Trophoblast cell (in vitro differentiated cells and primary cell): ENCODE measurements around the gene LRRC39.

ENCODE experiments used
- DNase-seq, 2 donors: peaks; one replicate each; pipeline ENCODE4 v3.0.0-alpha.2; 2016
- H2AFZ ChIP-seq: 2 replicates; pipeline ENCODE4 v1.6.1; 2013; ENCODE audit warnings: low read length, moderate library complexity, mild to moderate bottlenecking; ENCODE audit not compliant: insufficient read depth, poor library complexity
- H2AK5ac ChIP-seq: 2 replicates; pipeline ENCODE4 v1.6.1; 2013; ENCODE audit warnings: mild to moderate bottlenecking, low read length
- H2BK120ac ChIP-seq: 2 replicates; pipeline ENCODE4 v1.6.1; 2013; ENCODE audit warnings: low read length, mild to moderate bottlenecking, moderate library complexity; ENCODE audit not compliant: insufficient read depth, poor library complexity
- H2BK12ac ChIP-seq: 2 replicates; pipeline ENCODE4 v1.6.1; 2013; ENCODE audit warnings: mild to moderate bottlenecking, low read length, moderate library complexity
- H2BK5ac ChIP-seq: 2 replicates; pipeline ENCODE4 v1.6.1; 2013; ENCODE audit warnings: low read length, low read depth, moderate library complexity, mild to moderate bottlenecking; ENCODE audit not compliant: poor library complexity
- H3K14ac ChIP-seq: 2 replicates; pipeline ENCODE4 v1.6.1; 2013; ENCODE audit warnings: mild to moderate bottlenecking, low read length
- H3K18ac ChIP-seq: 2 replicates; pipeline ENCODE4 v1.6.1; 2013; ENCODE audit warnings: mild to moderate bottlenecking, low read length
- H3K23ac ChIP-seq: 2 replicates; pipeline ENCODE4 v1.6.1; 2013; ENCODE audit warnings: low read length
- H3K27ac ChIP-seq: 2 replicates; pipeline ENCODE4 v1.5.1; 2013; ENCODE audit warnings: low read depth, mild to moderate bottlenecking, inconsistent platforms, low read length, moderate library complexity
- H3K27me3 ChIP-seq: 2 replicates; pipeline ENCODE4 v1.6.1; 2013; ENCODE audit warnings: inconsistent platforms, mild to moderate bottlenecking, low read length, moderate library complexity; ENCODE audit not compliant: insufficient read depth
- H3K36me3 ChIP-seq, 2 experiments: 1 replicate in 1 of 2; 2 replicates in 1 of 2; pipeline ENCODE4 v1.6.1; 2013; ENCODE audit warnings: low read length in 2 of 2, mild to moderate bottlenecking in 2 of 2, moderate library complexity in 1 of 2; ENCODE audit not compliant: insufficient read depth in 2 of 2, control insufficient read depth in 1 of 2
- H3K4ac ChIP-seq: 2 replicates; pipeline ENCODE4 v1.6.1; 2013; ENCODE audit warnings: low read depth, mild to moderate bottlenecking, low read length, moderate library complexity
- H3K4me1 ChIP-seq, 2 experiments: 1 replicate in 1 of 2; 2 replicates in 1 of 2; pipeline ENCODE4 v1.6.1; 2013; ENCODE audit warnings: low read length in 2 of 2, mild to moderate bottlenecking in 2 of 2, moderate library complexity in 1 of 2; ENCODE audit not compliant: insufficient read depth in 2 of 2, control insufficient read depth in 1 of 2
- H3K4me2 ChIP-seq: 2 replicates; pipeline ENCODE4 v1.6.1; 2013; ENCODE audit warnings: inconsistent platforms, mild to moderate bottlenecking, low read length, moderate library complexity
- H3K4me3 ChIP-seq: 2 replicates; pipeline ENCODE4 v1.5.1; 2013; ENCODE audit warnings: mild to moderate bottlenecking, low read depth, low read length, inconsistent platforms
- H3K79me1 ChIP-seq: one replicate; pipeline ENCODE4 v1.6.1; 2013; ENCODE audit warnings: low read length
- H3K79me2 ChIP-seq: 2 replicates; pipeline ENCODE4 v1.6.1; 2013; ENCODE audit warnings: low read length, mild to moderate bottlenecking; ENCODE audit not compliant: control insufficient read depth, insufficient read depth, poor library complexity
- H3K9ac ChIP-seq: 2 replicates; pipeline ENCODE4 v1.6.1; 2013; ENCODE audit warnings: mild to moderate bottlenecking, low read length
- H3K9me3 ChIP-seq: 2 replicates; pipeline ENCODE4 v1.6.1; 2013; ENCODE audit warnings: low read depth, mild to moderate bottlenecking, control low read depth, inconsistent platforms, low read length; ENCODE audit not compliant: insufficient read depth
- H4K12ac ChIP-seq: 2 replicates; pipeline ENCODE4 v1.6.1; 2013; ENCODE audit warnings: low read depth, mild to moderate bottlenecking, low read length, moderate library complexity
- H4K8ac ChIP-seq: 2 replicates; pipeline ENCODE4 v1.6.1; 2013; ENCODE audit warnings: low read depth, mild to moderate bottlenecking, low read length, moderate library complexity
- H4K91ac ChIP-seq: one replicate; pipeline ENCODE4 v1.6.1; 2013; ENCODE audit warnings: low read depth, mild to moderate bottlenecking, low read length, moderate library complexity
- WGBS: extraction: QIAGEN DNeasy Blood & Tissue Kit; methylation state at CpG from one replicate; pipeline ENCODE4 v1.1.7; 2013; ENCODE audit warnings: missing lambda C conversion rate; ENCODE audit not compliant: insufficient read length, insufficient coverage; ENCODE audit errors: extremely low coverage; 5-methylcytosine and 5-hydroxymethylcytosine counted together

LRRC39 gene

GRCh38 chr1:100164216-100164615 lies 13.8 kb downstream of the LRRC39 start:
- Histone ChIP-seq H4K12ac (no peak overlapping the region), H2BK120ac (no peak overlapping the region), H3K23ac (no peak overlapping the region), H3K79me2 (no peaks in the 10 kb centered on the region), H3K4me2 (no peak overlapping the region), H3K79me1 (no peaks in the 10 kb centered on the region), H3K36me3 (peaks cover 0 to 2% of the 10 kb centered on the region in 2 experiments), H4K8ac (no peak overlapping the region), H3K9me3 (no peaks in the 10 kb centered on the region), H3K14ac (no peak overlapping the region), H2BK12ac (no peak overlapping the region), H3K4me1 (no peaks in the 10 kb centered on the region), H4K91ac (no peak overlapping the region), H3K27ac (no peak overlapping the region), H3K27me3 (no peaks in the 10 kb centered on the region), H3K9ac (no peak overlapping the region), H2BK5ac (no peak overlapping the region), H3K4ac (no peak overlapping the region), H3K4me3 (no peak overlapping the region), H2AFZ (no peak overlapping the region), H3K18ac (no peak overlapping the region), H2AK5ac (no peak overlapping the region)
- DNase-seq = no peak
- WGBS = no CpG with 5 or more reads among the region's 2 CpGs

GRCh38 chr1:100162881-100163280 lies 15.2 kb downstream of the LRRC39 start:
- Histone ChIP-seq H3K9me3 (no peaks in the 10 kb centered on the region), H3K4me3 (no peak overlapping the region), H3K18ac (no peak overlapping the region), H2AK5ac (no peak overlapping the region), H3K4ac (no peak overlapping the region), H3K27ac (no peak overlapping the region), H3K14ac (no peak overlapping the region), H4K12ac (no peak overlapping the region), H2BK120ac (no peak overlapping the region), H3K23ac (no peak overlapping the region), H3K27me3 (no peaks in the 10 kb centered on the region), H4K91ac (no peak overlapping the region), H3K4me1 (no peaks in the 10 kb centered on the region), H4K8ac (no peak overlapping the region), H2AFZ (no peak overlapping the region), H3K9ac (no peak overlapping the region), H2BK5ac (no peak overlapping the region), H3K36me3 (peaks cover 0 to 2% of the 10 kb centered on the region in 2 experiments), H3K4me2 (no peak overlapping the region), H3K79me2 (no peaks in the 10 kb centered on the region), H3K79me1 (no peaks in the 10 kb centered on the region), H2BK12ac (no peak overlapping the region)
- DNase-seq = no peak

GRCh38 chr1:100152271-100152670 lies 25.8 kb downstream of the LRRC39 start:
- H3K36me3 ChIP-seq = peaks cover 0 to 2% of the 10 kb centered on the region in 2 experiments
- no peak overlapping the region for H4K12ac ChIP-seq
- H2BK120ac ChIP-seq = no peak overlapping the region
- H3K23ac ChIP-seq = no peak overlapping the region
- no peak overlapping the region for H2BK5ac ChIP-seq
- H2AK5ac ChIP-seq = no peak overlapping the region
- no CpG with 5 or more reads among the region's 4 CpGs for WGBS
- H3K4me3 ChIP-seq = no peak overlapping the region
- H3K14ac ChIP-seq = no peak overlapping the region
- H2BK12ac ChIP-seq = no peak overlapping the region
- no peak overlapping the region for H4K8ac ChIP-seq
- no peak overlapping the region for H3K4me2 ChIP-seq
- no peaks in the 10 kb centered on the region for H3K79me2 ChIP-seq
- H4K91ac ChIP-seq = no peak overlapping the region
- no peak overlapping the region for H3K18ac ChIP-seq
- H3K4me1 ChIP-seq = no peaks in the 10 kb centered on the region
- H3K27me3 ChIP-seq = no peaks in the 10 kb centered on the region
- DNase-seq = no peak
- H3K79me1 ChIP-seq = no peaks in the 10 kb centered on the region
- no peak overlapping the region for H3K27ac ChIP-seq
- no peak overlapping the region for H3K9ac ChIP-seq
- H3K4ac ChIP-seq = no peak overlapping the region
- H3K9me3 ChIP-seq = no peaks in the 10 kb centered on the region
- H2AFZ ChIP-seq = no peak overlapping the region

DNA sequence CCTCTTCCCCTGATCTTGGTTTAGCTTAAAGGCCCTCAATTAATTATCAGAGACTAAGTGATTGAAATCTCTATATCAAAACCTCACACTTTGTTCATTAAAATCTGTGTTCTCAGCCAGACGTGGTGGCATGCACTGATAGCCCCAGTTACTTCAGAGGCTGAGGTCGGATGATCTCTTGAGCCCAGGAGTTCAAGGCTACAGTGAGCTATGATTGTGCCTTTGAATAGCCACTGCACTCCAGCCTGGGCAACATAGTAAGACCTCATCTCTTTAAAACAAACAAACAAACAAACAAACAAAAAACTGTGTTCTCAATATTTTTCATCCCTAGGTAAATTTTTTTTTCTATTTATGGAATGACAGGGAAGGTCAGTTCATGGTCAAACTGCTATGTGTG lies 26.4 kb downstream of the LRRC39 start:
- H3K36me3 ChIP-seq = peaks cover 0 to 2% of the 10 kb centered on the region in 2 experiments
- no peak overlapping the region for H3K4ac ChIP-seq
- no peaks in the 10 kb centered on the region for H3K79me1 ChIP-seq
- H3K14ac ChIP-seq = no peak overlapping the region
- no peak overlapping the region for H3K4me3 ChIP-seq
- H3K27ac ChIP-seq = no peak overlapping the region
- no peak overlapping the region for H2AK5ac ChIP-seq
- no peak overlapping the region for H3K4me2 ChIP-seq
- H2AFZ ChIP-seq = no peak overlapping the region
- H4K12ac ChIP-seq = no peak overlapping the region
- H3K79me2 ChIP-seq = no peaks in the 10 kb centered on the region
- H4K8ac ChIP-seq = no peak overlapping the region
- no peak overlapping the region for H2BK12ac ChIP-seq
- H3K27me3 ChIP-seq = no peaks in the 10 kb centered on the region
- H3K9me3 ChIP-seq = no peaks in the 10 kb centered on the region
- H3K9ac ChIP-seq = no peak overlapping the region
- DNase-seq = no peak
- H3K23ac ChIP-seq = no peak overlapping the region
- H3K4me1 ChIP-seq = no peaks in the 10 kb centered on the region
- no peak overlapping the region for H3K18ac ChIP-seq
- WGBS = no CpG with 5 or more reads among the region's 2 CpGs
- no peak overlapping the region for H2BK120ac ChIP-seq
- H2BK5ac ChIP-seq = no peak overlapping the region
- H4K91ac ChIP-seq = no peak overlapping the region
